Stimulated activated CD4-positive, alpha-beta T cell treated with anti-CD3 and anti-CD28 coated beads, Interleukin-1b, Interleukin-23, amount 100 ng/mL, for 1 hour (primary cell): Measurements from ENCODE around the gene PIK3C3.
"Not testable (repeated sequence)": the region's sequence is repeated elsewhere in the genome, so short reads cannot be mapped to it uniquely, and the experiment has no call there.

Experiments
- DNase-seq, 2 donors: peaks; one replicate each; pipeline ENCODE4 v3.0.0-alpha.2; 2020; ENCODE audit warnings: low read depth in 2 of 2

Gene PIK3C3

GRCh38 chr18:41965634-41966255, 10.7 kb downstream of the PIK3C3 start:
- no peak for DNase-seq

- DNase-seq, result no peak
Observed at GRCh38 chr18:41966943-41967342, 11.9 kb downstream of the PIK3C3 start.

GRCh38 chr18:41967680-41968079, 12.6 kb downstream of the PIK3C3 start:
- DNase-seq, result no peak

GRCh38 chr18:41969881-41970280, 14.8 kb downstream of the PIK3C3 start:
- DNase-seq, result no peak

- DNase-seq, result no peak
Observed at GRCh38 chr18:41972067-41972925, 17.3 kb downstream of the PIK3C3 start.

GRCh38 chr18:41973983-41974382, 18.9 kb downstream of the PIK3C3 start:
- no peak for DNase-seq

GRCh38 chr18:41974796-41975201, 19.8 kb downstream of the PIK3C3 start:
- DNase-seq, result no peak

- DNase-seq, result no peak
Observed at GRCh38 chr18:41975284-41975683, 20.2 kb downstream of the PIK3C3 start.

GRCh38 chr18:41977233-41977632, 22.2 kb downstream of the PIK3C3 start:
- DNase-seq, result no peak

- DNase-seq, result no peak
Observed at GRCh38 chr18:41982942-41983660, 28.1 kb downstream of the PIK3C3 start.

- DNase-seq, result no peak
Observed at GRCh38 chr18:41985914-41986313, 30.9 kb downstream of the PIK3C3 start.

- no peak for DNase-seq
Observed at GRCh38 chr18:41989508-41989907, 34.5 kb downstream of the PIK3C3 start.

GRCh38 chr18:41992066-41992465, 37.0 kb downstream of the PIK3C3 start:
- DNase-seq, result no peak

GRCh38 chr18:41992703-41993102, 37.7 kb downstream of the PIK3C3 start:
- DNase-seq, result no peak

- DNase-seq, result no peak
Observed at GRCh38 chr18:41993151-41993550, 38.1 kb downstream of the PIK3C3 start.

GRCh38 chr18:41996020-41996419, 41.0 kb downstream of the PIK3C3 start:
- no peak for DNase-seq

- no peak for DNase-seq
Observed at GRCh38 chr18:41999751-42000150, 44.7 kb downstream of the PIK3C3 start.

GRCh38 chr18:42001801-42002200, 46.8 kb downstream of the PIK3C3 start:
- DNase-seq, result no peak

GRCh38 chr18:42004653-42005052, 49.6 kb downstream of the PIK3C3 start:
- DNase-seq, result no peak

GRCh38 chr18:42005782-42006181, 50.7 kb downstream of the PIK3C3 start:
- no peak for DNase-seq

GRCh38 chr18:42009457-42009856, 54.4 kb downstream of the PIK3C3 start:
- not testable (repeated sequence) for DNase-seq

GRCh38 chr18:42011053-42011452, 56.0 kb downstream of the PIK3C3 start:
- DNase-seq, result no peak

GRCh38 chr18:42018831-42019230, 63.8 kb downstream of the PIK3C3 start:
- no peak for DNase-seq
